ENCODE data around the gene GPHN.

DNA sequence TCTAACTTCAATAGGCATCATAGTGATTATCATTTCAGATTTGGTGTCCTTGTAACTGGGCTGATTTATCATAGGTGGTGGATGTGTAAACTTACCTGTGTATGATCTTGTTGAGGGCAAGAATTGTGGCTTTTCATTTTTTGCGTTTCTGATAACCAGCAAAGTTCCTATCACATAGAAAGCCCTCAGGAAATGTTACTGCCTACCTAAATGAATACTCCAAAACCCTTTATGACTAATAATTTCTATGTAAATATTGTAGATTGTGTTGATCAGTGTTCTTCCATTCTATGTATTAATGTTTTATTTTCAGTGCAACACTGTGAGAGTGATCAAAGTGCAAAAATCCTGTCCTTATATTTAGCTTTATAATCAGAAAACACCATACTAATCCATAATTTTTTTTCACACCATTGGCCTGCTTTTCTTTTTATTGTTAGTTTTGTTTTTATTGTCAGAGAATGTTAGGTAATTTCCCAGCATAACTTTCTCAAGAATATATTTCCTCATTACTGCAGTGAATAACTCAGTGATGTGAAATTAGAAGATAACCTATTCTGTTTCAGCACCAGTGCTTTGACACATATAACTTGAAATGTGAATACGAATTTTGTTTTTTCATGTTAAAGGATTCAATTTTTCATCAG lies 94.1 kb downstream of the GPHN start:
- no peak for TF ChIP-seq POLR2A (IDR thresholded peaks at IDR 0.05)
- TF ChIP-seq, protein P1, sequence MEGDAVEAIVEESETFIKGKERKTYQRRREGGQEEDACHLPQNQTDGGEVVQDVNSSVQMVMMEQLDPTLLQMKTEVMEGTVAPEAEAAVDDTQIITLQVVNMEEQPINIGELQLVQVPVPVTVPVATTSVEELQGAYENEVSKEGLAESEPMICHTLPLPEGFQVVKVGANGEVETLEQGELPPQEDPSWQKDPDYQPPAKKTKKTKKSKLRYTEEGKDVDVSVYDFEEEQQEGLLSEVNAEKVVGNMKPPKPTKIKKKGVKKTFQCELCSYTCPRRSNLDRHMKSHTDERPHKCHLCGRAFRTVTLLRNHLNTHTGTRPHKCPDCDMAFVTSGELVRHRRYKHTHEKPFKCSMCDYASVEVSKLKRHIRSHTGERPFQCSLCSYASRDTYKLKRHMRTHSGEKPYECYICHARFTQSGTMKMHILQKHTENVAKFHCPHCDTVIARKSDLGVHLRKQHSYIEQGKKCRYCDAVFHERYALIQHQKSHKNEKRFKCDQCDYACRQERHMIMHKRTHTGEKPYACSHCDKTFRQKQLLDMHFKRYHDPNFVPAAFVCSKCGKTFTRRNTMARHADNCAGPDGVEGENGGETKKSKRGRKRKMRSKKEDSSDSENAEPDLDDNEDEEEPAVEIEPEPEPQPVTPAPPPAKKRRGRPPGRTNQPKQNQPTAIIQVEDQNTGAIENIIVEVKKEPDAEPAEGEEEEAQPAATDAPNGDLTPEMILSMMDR (IDR thresholded peaks at IDR 0.05): no peak
